GM19467 (cell line): Measurements from ENCODE around the gene PCSK1N.

Source experiments
- ATAC-seq: cut with Tn5 transposase; IDR thresholded peaks from one replicate; pipeline ENCODE4 v1.9.1; 2021; ENCODE audit warnings: mild to moderate bottlenecking, moderate library complexity; ENCODE audit not compliant: unreplicated experiment

The PCSK1N gene

DNA sequence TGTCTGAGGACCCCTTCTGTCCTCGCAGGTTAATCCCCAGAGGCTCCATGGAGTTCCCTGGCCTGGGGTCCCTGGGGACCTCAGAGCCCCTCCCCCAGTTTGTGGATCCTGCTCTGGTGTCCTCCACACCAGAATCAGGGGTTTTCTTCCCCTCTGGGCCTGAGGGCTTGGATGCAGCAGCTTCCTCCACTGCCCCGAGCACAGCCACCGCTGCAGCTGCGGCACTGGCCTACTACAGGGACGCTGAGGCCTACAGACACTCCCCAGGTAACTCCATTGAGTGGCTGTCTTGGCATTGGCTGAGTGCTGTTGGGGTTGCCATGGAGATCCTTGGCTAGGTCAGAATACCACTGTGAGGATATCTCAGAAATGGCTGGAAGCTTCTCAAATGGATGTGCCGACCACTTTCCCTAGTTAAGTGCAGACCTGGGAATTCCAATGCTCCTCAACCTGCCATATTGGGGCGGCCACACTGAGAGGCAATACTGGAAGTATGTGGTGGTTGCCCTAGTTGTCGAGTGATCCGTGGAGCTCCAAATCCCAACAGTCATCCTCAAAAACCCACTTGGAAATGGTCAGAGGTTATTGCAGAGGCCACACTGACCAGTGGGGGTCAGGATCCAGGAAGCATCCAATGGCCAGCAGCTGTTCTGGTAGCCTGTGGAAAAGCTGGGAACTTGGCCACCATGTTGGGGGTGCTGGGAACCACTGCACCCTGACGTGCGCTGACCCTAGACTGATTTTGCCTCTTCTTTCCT, 44.2 kb downstream of the PCSK1N start:
- ATAC-seq = no peak

DNA sequence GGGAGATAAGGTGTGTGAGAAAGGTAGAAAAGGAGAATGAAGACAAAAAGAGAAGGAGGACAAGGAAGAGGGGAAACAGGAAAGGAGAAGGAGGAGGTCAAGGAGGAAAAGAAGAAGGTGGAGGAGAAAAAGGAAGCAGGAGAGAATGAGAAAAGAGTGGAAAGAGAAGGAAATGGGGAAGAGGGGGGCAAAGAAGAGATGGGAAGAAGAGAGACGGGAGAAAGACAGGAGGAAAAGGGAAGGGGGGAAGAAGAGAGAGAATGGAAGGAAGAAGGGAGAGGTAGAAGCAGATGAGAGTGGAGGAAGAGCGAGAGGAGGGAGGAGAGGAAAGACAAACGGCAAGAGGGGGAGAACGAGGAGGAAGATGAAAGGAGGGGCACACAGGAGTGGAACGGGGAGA, 44.9 kb downstream of the PCSK1N start:
- no peak for ATAC-seq

DNA sequence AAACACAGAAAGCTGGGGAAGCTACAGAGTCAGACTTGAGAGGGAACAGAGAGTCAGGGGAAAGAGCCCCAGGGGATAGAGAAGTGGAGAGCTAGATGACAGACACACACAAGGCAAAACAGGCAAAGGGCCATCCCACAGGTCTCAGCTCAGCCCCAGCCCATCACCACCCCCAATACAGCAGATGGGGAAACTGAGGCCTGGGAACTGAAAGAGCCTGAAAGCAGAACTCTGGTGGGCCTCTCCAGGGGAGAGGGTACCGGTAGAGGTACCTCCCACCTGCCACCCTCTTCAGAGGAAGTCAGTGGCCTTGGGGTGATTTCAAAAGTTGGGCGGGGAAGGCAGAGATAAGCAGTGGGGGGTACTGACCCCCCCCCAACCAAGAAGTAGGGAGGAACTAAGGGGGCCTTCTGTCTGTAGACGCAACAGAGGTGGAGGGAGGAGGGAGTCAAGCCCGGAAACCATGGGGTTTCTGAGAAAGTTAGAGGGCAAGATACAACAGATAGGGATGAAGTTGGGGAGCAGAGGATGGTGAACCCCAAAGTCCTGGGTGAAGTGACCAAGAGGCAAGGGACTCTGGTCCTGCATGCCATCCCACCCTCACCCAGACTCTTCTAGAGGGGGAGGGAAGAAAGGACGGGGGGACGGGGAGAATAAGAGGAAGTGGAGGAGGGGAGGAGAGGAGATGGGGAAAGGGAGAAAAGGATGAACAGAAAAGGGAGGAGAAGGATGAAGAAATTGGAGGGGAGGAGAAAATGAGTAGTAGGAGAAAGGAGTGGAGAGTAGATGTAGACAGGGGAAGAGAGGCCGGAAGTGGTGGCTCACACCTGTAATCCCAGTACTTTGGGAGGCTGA, 45.8 kb downstream of the PCSK1N start:
- ATAC-seq = no peak

DNA sequence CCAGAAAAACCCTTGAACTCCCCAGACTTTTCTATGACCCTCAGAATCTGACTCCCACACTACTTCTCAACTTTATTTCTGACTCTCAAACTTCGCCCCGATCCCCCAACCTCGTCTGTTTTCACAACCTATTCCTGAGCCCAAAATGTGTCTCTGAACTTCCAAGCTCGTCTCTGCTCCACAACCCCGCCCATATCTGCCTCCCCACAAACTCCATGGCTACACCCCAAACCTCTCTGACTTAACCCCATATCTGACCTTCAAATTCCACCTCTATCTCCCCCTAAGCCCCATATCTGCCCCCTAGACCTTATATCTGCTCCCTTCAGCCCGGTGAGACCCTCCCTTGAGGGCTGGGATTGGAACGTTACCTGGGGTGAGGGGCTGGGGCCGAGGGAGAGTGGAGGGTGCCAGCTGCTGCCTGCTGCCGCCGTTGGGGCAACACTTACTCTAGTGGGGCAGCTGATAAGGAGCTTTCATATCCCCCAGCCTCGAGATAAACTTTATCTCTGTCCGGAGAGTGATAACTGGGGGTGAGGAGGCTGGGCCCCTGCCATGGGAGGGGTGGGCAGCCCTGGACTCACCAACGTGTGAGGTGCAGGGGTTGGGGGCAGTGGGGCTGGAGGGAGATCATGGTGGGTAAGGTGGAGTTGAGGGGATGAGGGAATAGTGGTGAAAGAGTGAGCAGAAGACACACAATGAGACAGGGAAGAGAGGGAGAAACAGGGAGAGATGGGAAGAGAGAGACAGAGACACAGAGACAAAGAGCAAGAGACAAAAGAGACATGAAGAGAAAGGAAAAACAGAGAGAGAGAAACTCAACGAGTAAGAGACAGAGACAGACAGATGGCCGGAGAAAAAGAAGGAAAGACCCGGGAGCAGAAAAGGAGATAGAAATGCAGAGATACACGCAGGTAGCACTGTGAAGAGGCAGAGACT, 47.6 kb downstream of the PCSK1N start:
- ATAC-seq = no peak

DNA sequence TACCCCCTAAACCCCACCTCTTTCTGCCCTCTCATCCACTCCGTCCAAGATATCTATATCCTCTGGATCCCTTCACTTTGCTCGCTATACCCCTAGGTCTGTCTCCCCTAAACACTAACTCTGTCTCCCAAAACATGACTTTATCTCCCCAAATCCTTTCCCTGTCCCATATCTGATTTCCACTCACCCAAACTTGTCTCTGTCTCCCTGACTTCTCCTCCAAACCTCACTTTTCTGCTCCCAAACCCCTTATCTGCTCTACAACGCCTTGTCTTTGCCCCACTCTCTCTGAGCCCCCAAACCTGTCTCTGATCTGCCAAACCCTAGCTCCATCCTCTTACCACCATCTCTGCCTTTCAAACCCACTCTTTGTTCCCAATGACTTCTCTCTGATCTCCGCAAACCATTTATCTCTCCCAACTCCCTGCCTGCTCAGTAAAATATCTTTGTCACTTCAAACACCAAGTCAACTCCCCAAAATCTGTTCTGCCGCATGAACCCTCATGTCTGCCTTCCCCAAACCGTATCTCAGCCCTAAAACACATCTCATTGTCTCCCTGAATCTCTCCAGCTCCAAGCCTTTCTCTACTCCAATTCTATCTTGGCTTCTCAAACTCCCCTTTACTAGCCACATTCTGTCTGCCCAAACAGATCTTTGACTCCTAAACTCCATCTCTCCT, 48.4 kb downstream of the PCSK1N start:
- no peak for ATAC-seq

DNA sequence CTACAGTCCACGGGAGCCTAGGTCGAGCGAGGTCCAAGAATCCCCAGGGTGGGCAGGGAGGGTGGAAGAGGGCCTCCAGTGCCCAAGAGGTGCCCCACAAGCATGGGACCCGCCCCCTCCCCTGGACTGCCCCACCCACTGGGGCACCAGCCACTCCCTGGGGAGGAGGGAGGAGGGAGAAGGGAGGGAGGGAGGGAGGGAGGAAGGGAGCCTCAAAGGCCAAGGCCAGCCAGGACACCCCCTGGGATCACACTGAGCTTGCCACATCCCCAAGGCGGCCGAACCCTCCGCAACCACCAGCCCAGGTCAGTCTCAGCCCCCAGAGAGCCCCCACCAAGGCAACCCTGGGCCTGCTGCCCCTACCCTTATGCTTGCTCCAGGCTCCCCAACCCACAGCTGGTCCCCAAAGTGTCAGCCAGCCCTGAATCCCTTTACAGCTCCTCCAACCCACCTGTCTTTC, 49.0 kb downstream of the PCSK1N start, which contains the start of gene GATA1:
Gene GATA1 (plus strand): TSS at position 250 of the 460 bp plus-strand sequence. CDS start 4,520 bp downstream, outside the sequence.
- no peak for ATAC-seq

DNA sequence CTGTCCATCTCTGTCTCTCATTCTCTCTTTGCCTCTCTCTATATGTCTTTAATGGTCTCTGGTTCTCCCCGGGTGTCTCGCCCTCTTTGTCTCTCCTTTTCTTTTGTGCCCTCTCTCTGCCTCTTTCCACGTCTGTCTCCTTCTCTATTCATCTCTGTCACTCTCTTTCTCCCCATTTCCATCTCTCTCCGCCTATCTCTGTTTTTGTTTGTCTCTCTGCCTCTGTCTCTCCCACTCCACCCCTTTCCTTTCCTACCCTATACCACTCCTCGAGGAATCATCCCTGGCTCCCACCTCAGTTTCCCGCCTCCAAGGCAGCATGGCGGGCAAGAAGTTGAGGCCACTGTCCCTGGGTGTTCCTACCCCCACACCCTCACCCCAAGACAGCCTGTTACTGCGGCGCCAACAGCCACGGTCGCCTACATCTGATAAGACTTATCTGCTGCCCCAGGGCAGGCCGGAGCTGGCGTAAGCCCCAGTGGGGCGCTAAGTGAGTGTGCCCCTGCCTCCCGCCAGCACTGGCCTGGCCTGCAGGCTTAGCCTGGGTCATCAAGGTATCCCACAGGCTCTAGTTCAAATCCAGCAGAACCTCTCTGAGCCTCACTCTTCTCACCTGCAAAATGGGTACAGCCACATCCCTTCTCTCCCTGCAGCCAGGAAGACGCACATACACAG, 49.7 kb downstream of the PCSK1N start:
- no peak for ATAC-seq

DNA sequence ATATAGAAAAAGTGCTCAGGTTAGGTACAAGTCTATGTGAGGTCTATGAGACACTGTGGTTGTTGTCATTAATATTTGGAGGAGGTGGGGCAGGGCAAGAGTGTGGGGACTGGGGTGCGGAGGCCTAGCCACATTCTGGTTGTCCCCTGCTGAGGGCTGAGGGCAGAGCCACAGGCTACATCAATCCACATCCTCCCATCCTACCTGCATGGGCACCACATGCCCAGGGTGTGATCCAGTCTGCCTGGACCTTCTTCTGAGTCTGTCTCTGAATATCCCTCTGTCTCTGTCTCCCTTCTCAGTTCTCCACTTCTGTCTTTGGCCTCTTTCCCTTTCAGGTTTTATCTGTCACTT, 50.2 kb downstream of the PCSK1N start:
- no peak for ATAC-seq

DNA sequence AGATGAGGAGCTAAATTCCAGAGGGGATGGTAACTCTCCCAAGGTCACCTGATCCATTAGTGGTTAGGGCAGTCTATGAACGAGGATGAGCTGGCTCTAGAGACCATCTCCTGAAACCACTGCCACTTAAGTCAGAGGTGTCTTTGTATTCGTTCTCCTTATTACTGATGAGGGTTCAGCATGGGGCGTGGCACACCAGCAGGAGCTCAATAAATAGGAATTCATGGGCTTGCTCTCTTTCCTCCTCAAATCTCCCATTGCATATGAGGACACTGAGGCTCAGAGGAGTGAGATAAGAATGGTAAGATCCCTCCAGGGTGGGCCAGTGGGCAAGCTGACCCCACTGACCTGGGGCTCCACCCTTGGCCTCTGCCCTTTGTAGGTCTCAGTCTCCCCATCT, 50.7 kb downstream of the PCSK1N start:
- ATAC-seq = no peak

DNA sequence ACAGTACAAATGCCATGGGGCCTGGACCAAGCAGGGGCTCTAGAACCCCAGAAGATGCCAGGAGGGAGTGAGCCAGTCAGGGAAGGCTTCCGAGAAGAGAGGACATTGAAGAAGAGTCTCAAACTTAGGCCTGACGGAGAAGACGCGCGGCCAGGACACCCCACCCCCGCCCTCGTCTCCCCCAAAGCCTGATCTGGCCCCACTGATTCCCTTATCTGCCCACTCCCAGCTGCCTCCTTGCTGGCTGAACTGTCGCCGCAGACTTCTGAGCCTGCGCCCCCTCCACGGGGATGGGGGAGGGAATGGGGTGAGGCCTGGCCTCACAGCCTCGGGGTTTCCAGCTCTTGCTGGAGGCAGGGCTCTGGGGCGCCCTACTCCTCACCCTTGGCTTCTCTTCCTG, 52.6 kb downstream of the PCSK1N start:
- no peak for ATAC-seq

DNA sequence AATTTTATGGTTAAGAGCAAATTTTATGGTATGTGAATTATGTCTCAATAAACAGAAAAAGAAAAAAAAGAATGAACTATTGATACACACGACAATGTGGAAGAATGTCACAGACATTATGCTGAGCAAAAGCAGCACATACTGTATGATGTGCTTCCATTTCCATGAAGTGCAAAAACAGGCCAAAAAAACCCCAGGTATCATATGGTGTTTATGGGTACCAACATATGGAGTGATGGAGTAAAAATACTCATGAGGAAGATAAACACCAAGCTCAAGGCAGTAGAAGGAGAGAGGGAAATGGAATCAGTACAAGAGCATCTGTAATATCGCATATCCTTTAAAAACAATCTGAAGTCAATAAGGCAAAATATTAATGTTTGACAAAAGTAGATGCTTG, 53.2 kb downstream of the PCSK1N start:
- no peak for ATAC-seq

DNA sequence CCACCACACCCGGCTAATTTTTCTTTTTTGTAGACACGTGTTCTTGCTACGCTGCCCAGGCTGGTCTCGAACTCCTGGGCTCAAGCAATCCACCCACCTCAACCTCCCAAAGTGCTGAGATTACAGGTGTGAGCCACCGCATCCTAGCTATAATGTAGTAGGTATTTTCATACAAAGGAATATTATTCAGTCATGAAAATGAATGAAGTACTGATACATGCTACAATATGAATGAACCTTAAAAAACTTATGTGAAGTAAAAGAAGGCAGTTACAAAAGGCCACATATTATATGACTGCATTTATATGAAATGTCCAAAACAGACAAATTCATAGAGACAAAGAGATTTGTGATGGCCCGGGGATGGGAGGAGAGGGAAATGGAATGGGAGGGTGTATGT, 53.7 kb downstream of the PCSK1N start:
- no peak for ATAC-seq
